OCI-LY3 (cell line): Measurements from ENCODE around the gene ALCAM.

Experiments
- H2AFZ ChIP-seq: fragments of 200-600, 300-600 bp; shearing (Covaris generic); 2 replicates; pipeline ENCODE4 v1.6.0; 2014; ENCODE audit warnings: antibody characterized with exemption, low read depth, low read length
- H3K27ac ChIP-seq: fragments of 200-600, 300-600 bp; sonication (generic); 2 replicates; pipeline ENCODE4 v1.5.1; 2014; ENCODE audit warnings: mild to moderate bottlenecking, low read length, moderate library complexity, mixed read lengths
- H3K27me3 ChIP-seq: fragments of 200-600, 300-600 bp; sonication (generic); 2 replicates; pipeline ENCODE4 v1.6.1; 2014; ENCODE audit warnings: low read depth, low read length, mixed read lengths
- H3K36me3 ChIP-seq: fragments of 200-600, 300-600 bp; sonication (generic); replicated peaks from 2 replicates; pipeline ENCODE3; 2014; ENCODE audit warnings: low read depth, low read length, mixed read lengths
- H3K4me1 ChIP-seq: fragments of 300-600, 200-600 bp; sonication (generic); 2 replicates; pipeline ENCODE4 v1.6.1; 2014; ENCODE audit warnings: low read length, mixed read lengths
- H3K4me2 ChIP-seq: fragments of 200-600, 300-600 bp; sonication (generic); 2 replicates; pipeline ENCODE4 v1.6.1; 2014; ENCODE audit warnings: low read length, mixed read lengths
- H3K4me3 ChIP-seq: fragments of 300-600, 200-600 bp; sonication (generic); 2 replicates; pipeline ENCODE4 v1.5.1; 2014; ENCODE audit warnings: antibody characterized with exemption, mild to moderate bottlenecking, low read length, moderate library complexity
- H3K79me2 ChIP-seq: fragments of 300-600, 200-600 bp; shearing (Covaris generic); 2 replicates; pipeline ENCODE4 v1.6.1; 2014; ENCODE audit warnings: mild to moderate bottlenecking, low read length, mixed read lengths
- H3K9ac ChIP-seq: fragments of 300-600, 200-600 bp; shearing (Covaris generic); 2 replicates; pipeline ENCODE4 v1.6.0; 2014; ENCODE audit warnings: mild to moderate bottlenecking, low read length, moderate library complexity
- H3K9me3 ChIP-seq: fragments of 200-600, 300-600 bp; shearing (Covaris generic); 2 replicates; pipeline ENCODE4 v1.6.1; 2014; ENCODE audit warnings: low read length, mixed read lengths; ENCODE audit not compliant: insufficient read depth
- H4K20me1 ChIP-seq: fragments of 200-600, 300-600 bp; sonication (generic); 2 replicates; pipeline ENCODE4 v1.6.1; 2016; ENCODE audit warnings: low read length, mixed read lengths; ENCODE audit not compliant: insufficient read depth
- EZH2phosphoT487 ChIP-seq: fragments of 200-600 bp; shearing (Covaris generic); IDR thresholded peaks from 2 replicates; pipeline ENCODE4 v1.6.1; 2018; ENCODE audit warnings: antibody characterized with exemption, mixed run types, low read depth
- TF ChIP-seq, protein P1 (sequence below): fragments of 200-600, 300-600 bp; sonication (generic); IDR thresholded peaks from 2 replicates; pipeline ENCODE4 v1.5.1; 2014; ENCODE audit warnings: antibody characterized with exemption, low read length, low read depth

Gene ALCAM

GRCh38 chr3:105360003-105360402 lies 6.7 kb upstream of the ALCAM start:
- Histone ChIP-seq H3K4me2 (no peak overlapping the region), H3K27ac (no peak overlapping the region)

DNA sequence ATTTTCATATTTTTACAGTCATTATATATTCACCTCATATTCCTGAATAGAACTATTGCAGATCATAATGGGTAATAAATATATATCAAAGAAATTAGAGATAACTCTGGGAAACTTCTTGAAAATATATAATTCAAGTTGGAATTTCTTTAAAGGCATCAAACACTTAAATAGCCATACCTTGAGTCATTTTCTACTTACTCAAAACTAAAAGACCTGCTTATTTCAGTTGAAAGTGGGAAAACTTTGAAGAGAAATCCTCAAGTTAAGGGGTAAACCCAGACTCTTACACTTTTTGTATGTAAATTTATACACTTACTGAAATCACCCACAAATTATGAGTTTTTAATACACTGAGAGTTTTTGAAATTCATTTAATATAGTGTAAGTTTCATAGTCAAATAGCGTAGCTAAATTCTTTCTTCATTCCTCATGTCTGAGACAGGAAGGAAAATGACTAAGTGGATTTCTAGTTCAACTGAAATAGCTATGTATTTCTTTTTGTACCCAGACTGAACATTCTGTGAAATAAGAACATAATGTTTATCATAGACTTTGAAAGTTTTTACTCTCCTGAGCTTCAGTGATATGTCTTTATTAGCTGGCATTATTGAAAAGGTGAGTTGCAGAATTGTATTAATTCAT lies 4.6 kb upstream of the ALCAM start:
- peaks cover 45% of the 10 kb centered on the region for H3K4me1 ChIP-seq
- TF ChIP-seq, protein P1, sequence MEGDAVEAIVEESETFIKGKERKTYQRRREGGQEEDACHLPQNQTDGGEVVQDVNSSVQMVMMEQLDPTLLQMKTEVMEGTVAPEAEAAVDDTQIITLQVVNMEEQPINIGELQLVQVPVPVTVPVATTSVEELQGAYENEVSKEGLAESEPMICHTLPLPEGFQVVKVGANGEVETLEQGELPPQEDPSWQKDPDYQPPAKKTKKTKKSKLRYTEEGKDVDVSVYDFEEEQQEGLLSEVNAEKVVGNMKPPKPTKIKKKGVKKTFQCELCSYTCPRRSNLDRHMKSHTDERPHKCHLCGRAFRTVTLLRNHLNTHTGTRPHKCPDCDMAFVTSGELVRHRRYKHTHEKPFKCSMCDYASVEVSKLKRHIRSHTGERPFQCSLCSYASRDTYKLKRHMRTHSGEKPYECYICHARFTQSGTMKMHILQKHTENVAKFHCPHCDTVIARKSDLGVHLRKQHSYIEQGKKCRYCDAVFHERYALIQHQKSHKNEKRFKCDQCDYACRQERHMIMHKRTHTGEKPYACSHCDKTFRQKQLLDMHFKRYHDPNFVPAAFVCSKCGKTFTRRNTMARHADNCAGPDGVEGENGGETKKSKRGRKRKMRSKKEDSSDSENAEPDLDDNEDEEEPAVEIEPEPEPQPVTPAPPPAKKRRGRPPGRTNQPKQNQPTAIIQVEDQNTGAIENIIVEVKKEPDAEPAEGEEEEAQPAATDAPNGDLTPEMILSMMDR: no peak
- no peak for TF ChIP-seq EZH2phosphoT487
- no peak overlapping the region for H3K9ac ChIP-seq
- no peaks in the 10 kb centered on the region for H4K20me1 ChIP-seq
- peaks cover 6% of the 10 kb centered on the region for H3K79me2 ChIP-seq
- H3K9me3 ChIP-seq: no peaks in the 10 kb centered on the region
- H3K4me3 ChIP-seq: no peak overlapping the region
- H2AFZ ChIP-seq: no peak overlapping the region
- H3K27ac ChIP-seq: peak overlapping the region; percentile 11; the same call in 1 of the 2 replicates
- peak overlapping the region; percentile 9 for H3K4me2 ChIP-seq
- H3K36me3 ChIP-seq: no peaks in the 10 kb centered on the region
- H3K27me3 ChIP-seq: no peaks in the 10 kb centered on the region

More at GRCh38 chr3:105360003-105360402, 6.7 kb upstream of the ALCAM start:
- Histone ChIP-seq H3K9ac (no peak overlapping the region), H3K27me3 (no peaks in the 10 kb centered on the region), H3K36me3 (no peaks in the 10 kb centered on the region), H3K4me3 (no peak overlapping the region), H3K9me3 (no peaks in the 10 kb centered on the region), H3K4me1 (peaks cover 50% of the 10 kb centered on the region), H4K20me1 (no peaks in the 10 kb centered on the region), H2AFZ (no peak overlapping the region), H3K79me2 (no peaks in the 10 kb centered on the region)
- TF ChIP-seq EZH2phosphoT487: no peak
- TF ChIP-seq, protein P1: no peak

GRCh38 chr3:105364128-105364527 lies 2.6 kb upstream of the ALCAM start:
- Histone ChIP-seq H3K4me2 (peak overlapping the region; percentile 2; the same call in 1 of the 2 replicates), H4K20me1 (no peaks in the 10 kb centered on the region), H3K4me3 (no peak overlapping the region), H3K9me3 (no peaks in the 10 kb centered on the region), H3K79me2 (peaks cover 26% of the 10 kb centered on the region), H3K36me3 (no peaks in the 10 kb centered on the region), H2AFZ (no peak overlapping the region), H3K4me1 (peaks cover 42% of the 10 kb centered on the region), H3K9ac (no peak overlapping the region), H3K27ac (no peak overlapping the region), H3K27me3 (no peaks in the 10 kb centered on the region)
- TF ChIP-seq EZH2phosphoT487: no peak
- TF ChIP-seq, protein P1: no peak

DNA sequence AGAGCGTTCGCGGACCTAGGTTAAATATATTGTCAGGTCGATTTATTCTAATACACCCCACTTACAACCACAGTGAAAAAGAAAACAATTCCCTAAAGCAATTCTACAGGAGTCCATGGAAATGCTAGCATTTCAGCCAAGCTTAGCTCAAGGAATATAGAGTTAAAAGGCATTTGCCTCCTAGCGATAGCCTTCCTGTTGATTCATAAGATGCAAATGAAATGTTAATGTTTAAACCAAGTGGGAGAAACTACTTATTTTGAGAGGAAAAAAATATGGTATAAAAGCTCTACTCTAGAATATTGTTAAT lies 1.7 kb upstream of the ALCAM start:
- Histone ChIP-seq H3K4me3 (peak overlapping the region; percentile 92), H3K9ac (peak overlapping the region; percentile 96), H3K4me1 (peaks cover 35% of the 10 kb centered on the region), H3K79me2 (peaks cover 35% of the 10 kb centered on the region), H3K36me3 (no peaks in the 10 kb centered on the region), H4K20me1 (no peaks in the 10 kb centered on the region; the same call in 1 of the 2 replicates), H3K27ac (peak overlapping the region; percentile 89; the same call in 1 of the 2 replicates), H2AFZ (0 out of 2 replicates have a peak overlapping the region, but pooled peaks have one; percentile 89), H3K27me3 (no peaks in the 10 kb centered on the region), H3K4me2 (peak overlapping the region; percentile 95), H3K9me3 (no peaks in the 10 kb centered on the region)
- TF ChIP-seq, protein P1: no peak
- TF ChIP-seq EZH2phosphoT487: no peak
